Activated CD4-positive, alpha-beta T cell treated with anti-CD3 and anti-CD28 coated beads for 24 hours (primary cell): ENCODE data around the gene LEFTY2.
"Not testable (repeated sequence)": the region's sequence is repeated elsewhere in the genome, so short reads cannot be mapped to it uniquely, and the experiment has no call there.

ENCODE experiments used
- DNase-seq, 2 donors: peaks; one replicate each; pipeline ENCODE4 v3.0.0-alpha.2; 2020; ENCODE audit warnings: low read depth in 2 of 2

The LEFTY2 gene

DNA sequence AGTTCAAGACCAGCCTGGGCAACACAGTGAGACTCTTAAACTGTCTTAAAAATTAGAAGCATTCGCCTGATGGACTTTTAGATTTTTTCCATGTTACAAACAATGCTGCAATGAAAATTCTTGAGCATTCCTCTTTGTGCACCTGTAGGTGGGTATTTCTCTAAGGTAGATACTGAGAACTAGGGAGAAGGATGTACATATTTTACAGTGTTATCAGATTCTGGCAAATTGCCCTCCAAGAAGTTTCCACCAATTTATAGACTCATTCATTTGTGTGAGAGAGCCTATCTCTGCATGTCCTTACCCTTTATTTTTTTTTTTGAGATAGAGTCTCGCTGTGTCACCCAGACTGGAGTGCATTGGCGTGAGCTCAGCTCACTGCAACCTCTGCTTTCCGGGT, 12.3 kb upstream of the LEFTY2 start:
- DNase-seq: no peak

DNA sequence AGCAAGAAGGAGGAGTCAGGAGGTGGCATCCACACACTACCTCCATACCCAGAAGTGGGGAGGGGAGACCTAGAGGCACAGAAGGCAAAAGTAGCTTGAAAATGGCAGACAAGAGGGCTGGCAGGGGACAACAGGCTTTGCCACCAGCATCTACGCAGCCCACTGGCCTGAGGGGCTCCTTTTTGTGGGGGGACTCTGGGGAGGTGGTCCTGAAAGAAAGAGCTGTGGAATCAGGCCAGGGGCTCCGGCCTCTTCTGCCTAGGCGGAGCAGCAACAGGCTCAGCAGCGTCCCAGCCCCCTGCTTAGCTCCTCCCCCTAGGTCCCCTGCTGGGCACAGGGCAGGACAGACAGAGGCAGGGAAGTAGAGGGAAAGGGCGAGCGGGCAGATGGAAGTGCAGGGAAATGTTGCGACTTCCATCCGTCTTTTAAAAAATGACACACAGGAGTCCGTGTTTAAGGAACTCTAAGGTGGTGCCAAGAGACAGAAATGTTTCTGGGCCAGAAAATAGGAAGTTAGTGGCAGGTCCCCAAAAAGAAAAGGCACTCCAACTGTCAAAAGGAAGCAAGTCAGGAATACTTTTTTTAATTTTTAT, 10.0 kb upstream of the LEFTY2 start:
- no peak for DNase-seq

DNA sequence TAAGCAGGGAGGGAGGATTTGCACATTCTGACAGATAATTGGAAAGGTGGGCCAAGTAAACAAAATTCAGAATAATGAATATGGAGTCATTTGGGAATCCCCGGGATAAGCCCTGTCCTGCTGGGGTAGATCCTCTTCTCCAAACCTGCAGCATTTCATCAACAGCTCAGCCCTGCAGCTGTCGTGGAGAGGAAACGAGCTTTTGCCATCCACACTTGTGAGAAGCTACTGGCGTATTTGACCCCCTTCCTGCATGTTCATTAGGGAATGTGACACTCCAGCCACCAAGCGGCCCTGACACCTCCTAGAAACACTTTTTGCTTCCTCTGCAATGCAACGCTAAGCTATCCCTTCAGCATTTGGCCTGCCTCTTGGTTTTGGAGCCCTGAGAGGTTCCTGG, 8.0 kb upstream of the LEFTY2 start:
- DNase-seq: no peak

DNA sequence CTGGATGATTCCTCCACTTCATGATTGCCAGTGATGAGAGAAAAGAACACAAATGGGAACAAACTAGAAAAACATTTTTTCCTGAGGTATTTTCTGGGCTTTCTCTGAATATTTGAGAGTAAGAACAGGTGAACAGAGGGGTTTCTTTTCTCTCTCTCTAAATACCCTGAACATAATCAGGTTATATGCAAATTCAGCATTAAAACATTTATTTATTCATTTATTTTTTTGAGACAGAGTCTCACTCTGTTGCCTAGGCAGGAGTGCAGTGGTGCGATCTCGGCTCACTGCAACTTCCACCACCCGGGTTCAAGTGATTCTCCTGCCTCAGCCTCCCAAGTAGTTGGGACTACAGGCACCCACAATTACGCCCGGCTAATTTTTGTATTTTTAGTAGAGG, 5.8 kb upstream of the LEFTY2 start:
- DNase-seq: no peak

DNA sequence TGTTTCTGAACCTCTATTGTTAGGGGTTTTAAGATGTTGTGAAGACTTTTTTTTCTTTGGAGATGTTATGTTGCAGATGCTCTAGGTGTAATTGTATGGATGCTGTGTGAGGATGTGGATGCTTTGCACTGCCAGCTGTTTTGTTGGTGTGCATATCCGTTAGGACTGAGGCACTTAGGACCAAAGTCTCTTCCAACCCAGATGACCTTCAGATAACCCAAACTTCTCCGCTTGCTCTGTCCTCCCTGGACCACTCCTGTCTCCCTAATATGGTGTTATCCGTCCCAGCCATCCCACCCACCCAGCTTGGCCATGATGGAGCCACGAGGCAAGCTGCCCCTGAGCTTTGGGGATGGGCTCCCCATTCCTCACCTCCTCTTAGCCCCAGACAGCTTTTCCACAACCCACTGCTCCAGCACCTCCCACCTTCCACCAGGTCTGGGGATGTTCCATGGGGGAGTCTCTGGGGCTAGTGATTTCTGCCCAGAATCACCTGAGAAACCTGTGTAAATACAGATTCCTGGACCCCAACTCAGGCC, 5.1 kb upstream of the LEFTY2 start:
- DNase-seq: no peak

DNA sequence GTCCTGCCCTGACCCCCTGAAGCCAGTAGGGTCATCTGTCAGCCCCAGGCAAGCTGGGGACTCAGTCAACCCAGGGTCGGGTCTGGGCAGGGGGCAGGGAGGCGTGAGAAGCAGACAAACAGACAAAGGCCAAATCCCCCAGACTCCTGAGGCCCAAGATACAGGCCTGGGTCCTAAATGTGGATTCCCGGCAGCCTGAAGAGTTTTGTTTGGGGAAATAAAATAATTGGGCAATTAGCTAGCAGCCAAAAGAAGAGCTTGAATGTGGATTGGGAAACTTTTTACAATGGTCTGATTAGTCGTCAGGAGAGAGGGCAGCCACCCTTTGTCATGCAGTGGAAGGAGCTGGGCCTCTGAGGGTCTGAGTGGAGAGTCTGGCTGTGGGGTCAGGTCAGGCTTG, 4.5 kb upstream of the LEFTY2 start:
- no peak for DNase-seq

DNA sequence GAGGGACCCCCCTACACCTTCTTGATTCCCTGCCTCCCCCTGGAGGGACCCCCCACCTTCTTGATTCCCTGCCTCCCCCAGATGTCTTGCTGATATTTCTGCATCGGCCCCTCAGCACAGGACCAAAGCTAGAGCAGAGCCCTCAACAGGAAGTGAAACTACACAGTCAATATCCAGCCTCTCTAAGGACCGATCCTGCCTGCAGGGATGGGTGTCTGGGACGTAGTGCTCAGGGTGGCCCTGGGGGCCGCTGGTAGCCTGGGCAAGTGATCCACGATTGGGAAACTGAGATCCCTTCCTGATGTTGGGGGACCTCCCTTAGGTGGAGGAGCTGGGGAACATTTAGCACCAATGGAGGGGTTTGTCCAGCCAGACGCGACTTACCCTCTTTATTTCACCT, 3.9 kb upstream of the LEFTY2 start:
- no peak for DNase-seq

DNA sequence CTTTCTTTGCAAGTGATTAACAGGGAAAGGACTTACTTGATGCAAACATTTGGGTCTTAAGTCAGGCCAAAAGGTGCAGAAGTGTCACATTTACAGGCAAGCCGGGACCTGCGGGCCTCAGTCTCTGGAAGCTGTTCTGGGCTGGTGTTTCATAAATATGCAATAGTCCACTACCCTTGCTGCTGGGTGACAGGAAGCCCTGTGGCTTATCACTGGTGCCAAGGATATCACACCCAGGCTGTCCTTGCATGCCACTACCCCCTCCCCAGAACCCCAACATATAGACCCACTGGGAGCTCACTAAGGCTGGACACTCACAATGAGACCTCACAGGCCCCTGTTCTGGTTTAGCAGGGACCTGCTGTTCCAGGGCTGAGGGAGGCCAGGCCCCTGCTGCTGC, 3.4 kb upstream of the LEFTY2 start:
- no peak for DNase-seq

DNA sequence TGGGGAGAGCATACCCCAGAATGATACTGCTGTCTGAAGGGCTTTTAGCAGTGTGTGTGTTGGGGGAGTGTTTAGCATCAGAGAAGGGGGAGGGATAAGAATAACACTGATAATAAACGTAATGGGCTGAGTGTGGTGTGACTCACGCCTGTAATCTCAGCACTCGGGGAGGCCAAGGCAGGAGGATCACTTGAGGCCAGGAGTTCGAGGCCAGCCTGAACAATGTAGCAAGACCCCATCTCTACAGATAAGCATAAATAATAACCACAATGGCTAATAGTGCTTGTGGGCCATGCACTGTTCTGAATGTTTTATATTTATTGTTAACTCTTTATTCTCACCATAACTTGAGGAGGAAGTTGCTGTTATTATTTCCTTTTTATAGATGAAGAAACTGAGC, 2.6 kb upstream of the LEFTY2 start:
- no peak for DNase-seq

DNA sequence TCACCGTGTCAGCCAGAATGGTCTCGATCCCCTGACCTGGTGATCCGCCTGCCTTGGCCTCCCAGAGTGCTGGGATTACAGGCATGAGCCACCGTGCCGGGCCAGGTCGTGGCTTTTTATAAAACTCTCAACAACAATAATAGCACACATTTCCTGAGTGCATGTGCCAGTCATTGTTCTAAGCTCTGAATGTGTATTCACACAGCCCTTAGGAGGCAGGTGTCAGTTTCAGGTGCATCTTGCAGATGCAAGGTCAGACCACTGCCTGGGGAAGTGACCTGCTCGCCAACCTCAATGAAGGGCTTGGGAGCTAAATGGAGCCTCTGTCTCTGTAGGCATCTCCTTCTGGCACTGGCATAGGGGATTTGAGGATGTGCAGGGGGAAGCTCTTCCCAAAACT, 1.6 kb upstream of the LEFTY2 start:
- no peak for DNase-seq

DNA sequence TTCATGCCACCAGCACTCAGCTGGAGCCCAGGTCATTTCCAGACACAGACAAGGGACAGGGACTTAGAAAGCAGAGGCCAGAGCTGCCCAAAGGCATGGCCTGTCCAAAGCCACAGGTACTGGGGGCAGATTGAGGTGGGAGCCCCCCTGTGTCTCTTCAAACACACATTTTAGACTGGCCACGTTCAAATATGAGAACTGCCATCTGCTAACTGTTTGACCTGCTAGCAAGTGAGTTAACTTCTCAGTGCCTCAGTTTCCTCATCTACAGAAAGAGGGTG, 862 bp upstream of the LEFTY2 start:
- no peak for DNase-seq

DNA sequence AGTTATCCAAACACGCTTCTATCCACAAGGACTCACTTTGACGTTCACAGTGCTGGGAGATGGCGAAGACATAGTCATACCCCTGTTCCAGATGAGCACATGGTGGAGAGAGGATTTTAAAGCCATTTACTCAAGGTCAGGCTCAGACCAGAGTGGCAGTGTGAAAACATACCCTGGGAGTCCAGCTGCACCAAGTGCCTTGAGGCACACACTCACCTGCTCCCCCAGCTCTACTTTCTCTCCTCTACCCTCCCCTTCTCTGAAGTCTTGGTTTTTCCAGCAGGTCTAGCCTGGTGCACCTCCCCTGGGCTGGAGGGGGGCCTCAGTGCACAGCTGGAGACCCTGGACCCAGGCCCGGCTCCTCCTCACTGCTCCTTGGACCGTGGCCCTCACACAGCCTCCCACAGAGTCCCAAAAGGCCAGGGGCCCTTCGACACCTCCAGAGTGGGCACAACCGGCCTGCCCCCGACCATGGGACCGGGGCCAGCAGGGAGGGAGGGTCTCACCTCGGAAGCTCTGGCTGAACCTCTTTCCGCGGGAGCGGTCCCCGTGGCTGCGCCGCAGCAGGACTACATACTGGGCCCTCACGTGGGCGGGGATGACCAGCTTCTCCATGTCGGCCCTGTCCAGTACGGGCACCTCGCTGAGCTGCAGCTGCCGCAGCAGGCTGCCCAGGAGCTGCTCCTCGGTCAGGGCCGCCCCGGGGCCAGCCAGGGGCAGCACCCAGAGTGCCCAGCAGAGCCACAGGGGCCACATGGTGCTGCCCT, 452 bp downstream of the LEFTY2 start:
- no peak for DNase-seq

DNA sequence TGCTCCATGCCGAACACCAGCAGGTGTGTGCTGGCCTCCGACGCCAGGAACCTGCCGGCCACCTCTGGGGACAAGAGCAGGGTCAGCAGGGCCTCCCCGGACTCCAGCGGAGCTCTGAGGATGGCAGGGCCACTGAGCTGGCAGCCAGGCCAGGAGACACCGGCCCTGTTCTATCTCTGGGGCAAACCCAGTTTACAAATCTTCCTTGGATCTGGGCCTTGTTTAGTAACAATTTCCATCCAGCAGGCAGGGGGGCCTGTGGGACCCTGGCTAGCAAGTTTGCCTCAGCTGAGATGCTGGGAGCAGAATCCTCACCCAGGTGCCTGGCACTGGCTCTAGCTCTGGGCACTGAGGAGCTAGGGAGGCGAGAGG, 1.1 kb downstream of the LEFTY2 start:
- not testable (repeated sequence) for DNase-seq

DNA sequence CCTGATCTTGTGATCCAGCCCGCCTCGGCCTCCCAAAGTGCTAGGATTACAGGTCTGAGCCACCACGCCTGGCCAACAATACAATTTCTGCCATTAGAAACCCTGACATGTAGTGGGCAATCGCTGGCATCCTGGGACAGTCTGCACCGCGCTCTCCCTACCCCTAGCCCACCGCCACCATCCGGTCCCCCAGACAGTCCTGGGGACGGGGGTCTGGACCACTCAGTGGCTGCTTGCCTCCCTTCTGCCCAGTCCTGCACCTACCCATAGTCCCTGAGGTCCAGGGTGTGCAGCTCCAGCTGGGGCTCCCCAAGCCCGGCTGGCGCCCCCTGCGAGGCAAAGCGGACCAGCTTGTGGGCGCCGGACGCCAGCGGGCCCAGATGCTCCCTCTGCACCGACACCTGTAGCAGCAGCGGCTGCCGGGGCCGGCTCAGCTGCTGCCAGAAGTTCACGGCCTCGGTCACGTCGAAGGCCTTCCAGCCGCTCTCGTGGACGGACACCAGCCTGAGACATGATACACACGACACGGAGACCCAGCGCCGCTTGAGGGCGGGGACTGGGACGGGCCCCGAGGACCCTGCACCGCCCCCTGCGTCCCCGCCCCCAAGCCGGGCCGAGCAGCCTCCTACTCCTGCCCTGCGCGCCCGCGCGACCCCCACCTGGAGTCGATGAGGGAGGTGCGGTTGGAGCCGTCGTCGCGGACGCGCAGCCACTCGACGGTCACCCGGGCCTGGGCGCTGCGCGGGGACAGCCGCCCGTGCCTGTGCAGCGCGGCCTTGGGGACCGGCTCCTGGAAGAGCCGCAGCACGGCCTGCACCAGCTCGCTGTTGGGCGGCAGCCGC, 1.7 kb downstream of the LEFTY2 start:
- not testable (repeated sequence) for DNase-seq

DNA sequence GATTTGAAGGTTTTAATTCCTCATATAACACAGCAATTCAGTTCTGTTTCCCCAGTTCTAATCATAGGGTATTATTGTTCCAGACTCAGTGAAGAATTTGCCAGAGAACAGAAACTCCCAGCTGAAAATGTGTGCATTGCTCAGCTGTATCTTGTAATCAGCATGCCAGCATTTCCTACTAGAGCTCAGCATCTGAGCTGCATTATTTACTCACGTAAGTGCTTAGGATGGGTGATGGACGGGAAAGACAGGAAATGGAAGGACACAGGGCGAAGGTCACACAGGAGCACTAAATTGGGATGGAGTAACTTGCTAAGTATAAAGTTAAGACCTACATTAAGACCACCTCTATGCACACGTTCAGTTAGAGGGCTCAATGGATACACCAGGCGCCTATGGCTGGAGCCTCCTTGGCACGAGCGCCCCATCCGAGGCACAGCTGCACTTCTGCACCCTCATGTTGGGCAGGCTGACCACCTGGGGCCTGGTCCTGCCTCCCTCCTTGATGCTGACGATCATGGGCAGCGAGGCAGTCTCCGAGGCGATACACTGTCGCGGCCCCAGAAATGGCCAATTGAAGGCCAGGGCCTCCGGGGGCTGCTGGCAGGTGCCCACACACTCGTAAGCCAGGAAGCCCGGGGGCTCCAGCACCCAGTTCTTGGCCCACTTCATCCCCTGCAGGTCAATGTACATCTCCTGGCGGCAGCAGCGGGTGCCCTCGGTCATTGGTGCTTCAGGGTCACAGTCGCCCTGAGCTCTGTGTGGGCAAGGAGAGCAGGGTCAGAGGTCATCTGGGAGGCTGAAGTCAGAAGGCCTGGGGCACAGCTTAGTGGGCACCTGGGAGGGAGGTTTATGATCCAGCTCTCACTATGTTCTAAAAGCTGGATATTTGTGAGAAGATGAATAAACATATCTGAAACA, 3.7 kb downstream of the LEFTY2 start:
- no peak for DNase-seq

DNA sequence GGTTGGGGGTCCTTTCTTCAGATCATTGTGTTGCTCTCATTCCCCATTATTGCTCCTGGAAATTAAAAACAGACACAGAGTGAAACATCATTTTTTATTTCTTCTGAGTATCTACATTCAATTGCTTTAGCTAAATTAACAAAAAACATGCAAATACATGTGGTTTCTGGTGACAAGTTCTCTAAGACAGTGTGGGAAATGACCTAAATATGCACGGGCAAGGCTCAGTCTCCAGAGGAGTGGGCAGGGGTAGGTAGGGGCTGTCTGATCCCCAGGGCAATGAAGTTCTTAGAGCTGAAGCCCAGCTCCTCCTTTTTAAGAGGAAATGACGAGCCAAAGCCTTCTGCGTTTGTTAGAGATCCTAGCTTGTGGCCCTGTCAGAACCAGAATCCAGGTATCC, 4.5 kb downstream of the LEFTY2 start:
- no peak for DNase-seq

DNA sequence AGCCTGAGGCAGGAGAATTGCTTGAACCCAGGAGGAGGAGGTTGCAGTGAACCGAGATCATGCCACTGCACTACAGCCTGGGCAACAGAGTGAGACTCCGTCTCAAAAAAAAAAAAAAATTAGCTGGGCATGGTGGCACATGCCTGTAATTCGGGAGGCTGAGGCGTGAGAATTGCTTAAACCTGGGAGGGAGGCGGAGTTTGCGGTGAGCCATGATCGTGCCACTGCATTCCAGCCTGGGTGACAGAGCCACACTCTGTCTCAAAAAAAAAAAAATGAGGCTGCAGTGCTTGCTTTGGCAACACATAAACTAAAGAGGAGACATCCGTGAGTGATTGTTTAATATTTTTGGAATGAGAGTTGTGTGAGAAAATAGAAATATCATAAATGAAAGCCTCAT, 4.9 kb downstream of the LEFTY2 start:
- DNase-seq: not testable (repeated sequence)

DNA sequence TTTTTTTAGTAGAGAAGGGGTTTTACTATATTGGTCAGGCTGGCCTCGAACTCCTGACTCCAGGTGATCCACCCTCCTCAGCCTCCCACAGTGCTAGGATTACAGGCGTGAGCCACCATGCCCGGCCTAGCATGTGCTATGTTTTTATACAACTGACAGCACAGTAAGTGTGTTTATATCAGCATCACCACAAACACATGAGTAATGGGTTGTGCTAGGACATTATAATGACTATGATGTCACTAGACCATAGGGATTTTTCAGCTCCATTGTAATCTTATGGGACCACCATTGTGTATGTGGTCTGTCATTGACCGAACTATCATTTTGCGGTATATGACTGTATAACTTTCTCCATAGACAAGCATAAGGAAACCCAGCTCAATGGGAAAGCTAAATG, 6.3 kb downstream of the LEFTY2 start:
- no peak for DNase-seq

DNA sequence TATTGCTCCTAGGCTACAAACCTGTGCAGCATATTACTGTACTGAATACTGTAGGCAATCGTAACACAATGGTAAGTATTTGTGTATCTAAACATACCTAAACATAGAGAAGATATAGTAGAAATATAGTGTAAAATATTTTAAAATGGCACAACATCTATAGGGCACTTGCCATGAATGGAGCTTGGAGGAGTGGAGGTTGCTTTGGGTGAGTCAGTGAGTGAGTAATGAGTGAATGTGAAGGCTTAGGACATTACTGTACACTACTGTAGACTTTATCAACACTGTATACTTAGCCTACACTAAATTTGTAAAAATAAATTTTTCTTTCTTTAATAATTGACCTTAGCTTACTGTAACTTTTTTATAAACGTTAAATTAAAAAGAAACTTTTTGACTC, 7.9 kb downstream of the LEFTY2 start:
- DNase-seq: no peak

DNA sequence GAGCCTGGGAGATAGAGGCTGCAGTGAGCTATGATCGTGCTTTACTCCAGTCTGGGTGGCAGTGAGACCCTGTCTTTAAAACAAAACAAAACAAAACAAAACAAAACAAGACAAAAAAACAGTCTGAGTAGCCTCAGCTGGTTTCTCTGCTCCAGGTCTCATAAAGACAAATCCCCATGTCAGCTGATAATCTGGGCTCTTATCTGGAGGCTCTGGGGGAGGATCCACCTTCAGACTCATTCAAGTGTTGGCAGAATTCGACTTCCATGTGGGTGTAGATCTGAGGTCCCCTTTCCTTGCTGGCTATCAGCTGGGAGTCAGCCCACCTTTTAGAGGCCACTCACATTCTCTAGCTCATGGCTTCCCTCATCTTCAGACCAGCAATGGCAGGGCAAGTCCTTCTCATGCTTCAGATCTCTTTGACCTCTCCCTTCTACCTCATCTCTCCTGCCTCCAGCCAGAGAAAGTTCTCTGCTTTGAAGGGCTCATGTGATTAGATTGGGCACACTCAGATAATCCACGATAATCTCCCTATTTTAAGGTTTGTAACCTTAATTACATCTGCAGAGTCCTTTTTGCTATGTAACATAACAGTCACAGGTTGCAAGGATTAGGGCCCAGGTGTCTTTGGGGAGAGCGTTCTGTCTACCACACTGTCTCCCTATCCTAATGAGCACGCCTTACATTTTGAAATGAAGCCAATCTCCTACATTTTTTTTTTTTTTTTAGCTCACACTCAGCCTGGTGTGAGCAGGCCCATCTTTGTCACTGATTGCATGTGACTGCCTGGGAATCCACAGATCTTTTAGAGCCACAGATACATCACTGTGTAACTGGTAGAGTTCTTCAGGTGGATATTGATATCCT, 9.5 kb downstream of the LEFTY2 start:
- DNase-seq: no peak

DNA sequence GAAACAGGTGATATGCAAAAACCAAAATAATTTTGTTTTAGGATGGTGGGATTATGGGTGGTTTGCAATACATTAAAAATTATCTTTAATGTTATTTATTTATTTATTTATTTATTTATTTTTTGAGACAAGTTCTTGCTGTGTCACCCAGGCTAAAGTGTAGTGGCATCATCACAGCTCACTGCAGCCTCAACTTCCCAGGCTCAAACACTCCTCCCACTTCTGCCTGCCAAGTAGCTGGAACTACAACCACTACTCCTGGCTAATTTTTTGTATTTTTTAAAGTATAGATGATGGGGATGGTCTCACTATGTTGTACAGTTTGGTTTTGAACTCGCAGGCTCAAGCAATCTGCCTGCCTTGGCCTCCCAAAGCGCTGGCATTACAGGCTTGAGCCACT, 10.5 kb downstream of the LEFTY2 start:
- DNase-seq: no peak
